HG02852 (cell line): ENCODE results near the gene UMODL1.
"Not testable (repeated sequence)": the region's sequence is repeated elsewhere in the genome, so short reads cannot be mapped to it uniquely, and the experiment has no call there.

ENCODE experiments used
- ATAC-seq: cut with Tn5 transposase; IDR thresholded peaks from one replicate; pipeline ENCODE4 v1.9.1; 2021; ENCODE audit warnings: mild to moderate bottlenecking, moderate library complexity; ENCODE audit not compliant: unreplicated experiment

UMODL1 gene

GRCh38 chr21:42159560-42160110 is 88.5 kb downstream of the UMODL1 start:
- ATAC-seq = no peak

- ATAC-seq = no peak
These were observed 89.1 kb downstream of the UMODL1 start for GRCh38 chr21:42160111-42160721.

DNA sequence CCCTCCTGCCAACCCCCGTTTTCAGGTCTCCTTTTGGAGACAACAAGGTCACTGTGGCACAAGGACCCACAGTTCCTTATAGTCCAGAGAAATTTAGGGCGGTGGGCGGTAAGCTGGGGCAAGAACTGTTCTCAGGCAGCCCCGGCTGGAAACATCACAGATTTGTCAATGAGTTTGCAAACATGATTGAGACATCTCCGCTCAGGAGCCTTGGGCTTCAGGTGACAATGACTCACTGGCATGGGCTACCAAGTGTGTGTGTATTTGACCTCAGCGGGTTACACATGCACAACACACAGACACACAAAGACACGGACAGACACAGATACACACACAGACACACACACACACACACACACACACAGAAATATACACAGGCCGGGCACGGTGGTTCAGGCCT is 89.6 kb downstream of the UMODL1 start:
- no peak for ATAC-seq

- ATAC-seq = no peak
These were observed 90.4 kb downstream of the UMODL1 start for GRCh38 chr21:42161401-42161955.

DNA sequence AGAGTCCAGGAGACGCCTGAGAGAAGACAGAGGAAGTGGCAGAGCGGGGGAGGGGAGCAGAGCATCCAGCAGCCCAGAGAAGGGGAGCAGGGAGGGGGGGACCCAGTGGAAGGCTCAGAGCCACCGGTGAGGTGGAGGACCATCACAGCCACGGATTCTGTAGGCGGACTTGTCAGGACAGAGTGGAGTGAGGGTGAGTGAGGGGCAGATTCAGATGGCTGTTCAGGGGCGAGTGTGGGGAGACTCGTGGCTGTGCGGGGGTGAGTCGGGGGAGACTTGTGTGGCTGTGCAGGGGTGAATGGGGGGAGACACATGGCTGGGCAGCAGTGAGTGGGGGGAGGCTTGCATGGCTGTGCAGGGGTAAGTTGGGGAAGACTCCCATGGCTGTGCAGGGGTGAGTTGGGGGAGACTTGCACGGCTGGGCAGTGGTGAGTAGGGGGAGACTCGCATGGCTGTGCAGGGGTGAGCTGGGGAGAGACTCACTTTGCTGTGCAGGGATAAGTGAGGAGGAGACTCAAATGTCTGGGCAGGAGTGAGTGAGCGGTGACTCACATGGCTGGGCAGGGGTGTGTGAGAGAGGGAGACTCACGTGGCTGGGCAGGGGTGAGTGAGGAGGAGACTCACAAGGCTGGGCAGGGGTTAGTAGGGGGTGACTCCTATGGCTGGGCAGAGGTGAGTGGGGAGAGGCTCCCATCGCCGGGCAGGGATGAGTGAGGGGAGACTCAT is 91.0 kb downstream of the UMODL1 start:
- no peak for ATAC-seq

DNA sequence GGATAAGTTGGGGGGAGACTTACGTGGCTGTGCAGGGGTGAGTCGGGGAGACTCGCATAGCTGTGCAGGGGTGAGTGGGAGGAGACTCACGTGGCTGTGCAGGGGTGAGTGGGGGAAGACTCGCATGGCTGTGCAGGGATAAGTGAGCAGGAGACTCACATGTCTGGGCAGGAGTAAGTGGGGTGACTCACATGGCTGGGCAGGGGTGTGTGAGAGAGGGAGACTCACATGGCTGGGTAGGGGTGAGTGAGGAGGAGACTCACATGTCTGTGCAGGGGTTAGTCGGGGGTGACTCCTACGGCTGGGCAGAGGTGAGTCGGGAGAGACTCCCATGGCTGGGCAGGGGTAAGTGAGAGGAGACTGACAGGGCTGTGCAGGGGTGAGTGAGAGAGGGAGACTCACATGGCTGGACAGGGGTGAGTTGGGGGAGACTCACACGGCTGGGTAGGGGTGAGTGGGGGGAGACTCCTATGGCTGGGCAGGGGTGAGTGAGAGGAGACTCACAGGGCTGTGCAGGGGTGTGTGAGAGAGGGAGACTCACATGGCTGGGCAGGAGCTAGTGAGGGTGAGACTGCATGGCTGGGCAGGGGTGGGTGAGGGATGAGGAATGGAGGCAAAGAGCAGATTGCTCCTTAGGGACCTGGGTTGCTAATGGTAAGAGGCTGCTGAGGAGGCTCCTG is 91.9 kb downstream of the UMODL1 start:
- no peak for ATAC-seq

- ATAC-seq = no peak
These were observed 92.4 kb downstream of the UMODL1 start for GRCh38 chr21:42163511-42163863.

GRCh38 chr21:42164064-42164789 is 93.1 kb downstream of the UMODL1 start:
- no peak for ATAC-seq

- no peak for ATAC-seq
These were observed 93.7 kb downstream of the UMODL1 start for GRCh38 chr21:42164818-42165217.

DNA sequence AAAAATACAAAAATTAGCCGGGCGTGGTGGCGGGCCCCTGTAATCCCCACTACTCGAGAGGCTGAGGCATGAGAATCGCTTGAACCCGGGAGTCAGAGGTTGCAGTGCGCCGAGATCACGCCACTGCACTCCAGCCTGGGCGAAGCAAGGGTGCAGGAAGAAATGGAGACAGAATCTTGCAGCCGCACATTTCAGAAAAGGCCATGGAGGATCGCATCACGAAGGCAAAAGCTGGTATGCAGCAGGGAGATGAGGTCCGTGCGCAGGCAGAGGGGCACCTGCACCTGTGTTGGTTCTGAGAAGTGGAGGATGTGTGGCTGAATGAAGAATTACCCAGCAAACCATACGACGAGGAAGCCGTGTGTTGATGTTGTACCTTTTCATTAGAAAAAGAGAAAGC is 94.8 kb downstream of the UMODL1 start:
- no peak for ATAC-seq

GRCh38 chr21:42169758-42170157 is 98.6 kb downstream of the UMODL1 start:
- ATAC-seq = no peak

- no peak for ATAC-seq
These were observed 100.3 kb downstream of the UMODL1 start for GRCh38 chr21:42171091-42172053.

DNA sequence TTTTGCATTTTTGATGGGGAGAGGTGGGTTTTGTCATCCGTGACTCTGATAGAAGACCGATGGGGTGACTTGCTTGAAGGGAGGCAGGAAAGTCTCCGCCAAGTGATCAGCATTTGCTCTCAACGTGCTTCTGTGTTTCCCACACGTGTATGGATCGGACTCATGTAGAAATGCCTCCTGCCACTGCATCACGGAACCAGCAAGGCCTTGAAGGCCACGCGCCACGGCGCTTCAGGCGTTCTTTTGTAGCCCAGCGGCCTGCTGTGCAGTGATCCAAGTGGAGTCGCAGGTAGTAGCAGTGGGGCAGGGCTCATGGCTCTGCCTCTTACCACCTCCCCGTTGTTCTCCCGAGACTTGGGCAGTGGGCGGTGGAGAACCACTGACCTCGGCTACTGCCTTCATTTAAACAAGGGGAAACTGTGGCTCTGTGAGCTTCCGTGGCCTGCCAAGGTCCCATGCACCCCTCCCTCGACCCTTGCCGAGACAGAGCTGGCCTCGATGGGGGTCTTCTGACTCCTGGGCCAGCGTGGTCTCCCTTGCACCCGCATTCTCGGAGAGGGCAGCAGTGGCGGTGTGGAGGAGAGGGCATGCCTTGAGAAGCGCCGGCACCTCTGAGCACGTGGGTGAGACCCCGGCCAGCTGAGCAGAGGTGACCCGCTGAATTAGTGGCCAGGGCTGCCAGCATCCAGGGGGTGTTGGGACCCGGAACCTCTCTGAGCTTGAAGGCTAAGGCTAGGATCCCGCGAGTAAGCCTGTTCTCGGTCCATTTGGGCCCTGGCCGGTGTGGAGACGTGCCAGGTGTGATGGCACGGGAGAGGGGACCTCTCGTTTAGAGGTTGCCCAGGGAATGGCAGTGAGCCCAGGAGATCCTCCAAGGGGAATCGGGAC is 101.7 kb downstream of the UMODL1 start:
- no peak for ATAC-seq

- no peak for ATAC-seq
These were observed 103.1 kb downstream of the UMODL1 start for GRCh38 chr21:42174173-42174572.

DNA sequence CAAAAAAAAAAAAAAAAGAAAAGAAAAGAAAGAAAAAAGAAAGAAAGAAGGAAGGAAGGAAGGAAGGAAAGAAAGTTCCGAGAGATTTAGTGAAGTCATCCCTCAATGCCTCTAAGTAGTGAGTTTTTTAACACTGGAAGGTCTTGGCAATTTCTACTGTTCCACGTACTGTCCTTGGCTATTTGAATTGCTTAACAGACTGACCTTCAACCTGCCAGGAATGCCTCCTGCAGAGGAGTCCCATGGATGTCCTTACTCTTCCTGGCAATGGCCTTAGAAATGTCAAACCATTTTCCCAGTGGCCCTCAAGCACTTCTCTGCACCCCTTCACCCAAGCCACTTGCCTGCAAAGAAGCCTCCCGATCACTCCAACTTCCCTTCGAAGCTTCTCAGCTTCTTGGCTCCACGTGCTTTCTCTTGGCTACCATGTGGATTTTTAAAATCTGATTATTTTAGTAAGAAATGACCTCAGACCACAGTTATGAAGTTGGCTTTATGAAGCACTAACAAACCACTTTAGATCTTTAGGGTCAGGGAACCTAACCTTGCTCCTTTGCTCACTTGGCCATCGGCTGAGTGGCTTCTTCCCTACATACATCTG is 104.1 kb downstream of the UMODL1 start:
- no peak for ATAC-seq

GRCh38 chr21:42176859-42177258 is 105.7 kb downstream of the UMODL1 start:
- ATAC-seq = no peak

DNA sequence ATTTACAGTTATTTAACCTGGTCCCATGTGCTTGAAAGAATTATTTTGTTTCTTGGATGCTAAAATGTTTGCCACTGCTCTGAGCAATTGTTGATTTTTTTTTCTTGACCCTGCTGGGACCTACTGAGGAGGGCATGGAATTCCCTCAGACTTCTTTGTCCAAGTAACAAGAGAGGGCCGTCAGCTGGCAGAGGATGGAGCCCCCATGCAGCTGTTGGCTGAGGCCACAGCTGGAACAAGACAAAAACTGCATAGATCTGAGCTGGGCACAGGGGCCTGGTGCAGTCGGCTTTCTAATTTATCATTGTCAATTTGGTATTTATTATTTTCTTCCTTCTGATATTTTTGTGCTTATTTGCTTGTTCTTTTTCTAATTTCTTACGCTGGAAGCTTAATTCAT is 108.2 kb downstream of the UMODL1 start:
- ATAC-seq = no peak

- not testable (repeated sequence) for ATAC-seq
These were observed 108.9 kb downstream of the UMODL1 start for GRCh38 chr21:42180001-42180400.
